GM19043 (cell line): ENCODE data around the gene TBRG1.

Experiments
- ATAC-seq: cut with Tn5 transposase; IDR thresholded peaks from one replicate; pipeline ENCODE4 v1.9.1; 2021; ENCODE audit warnings: low read depth; ENCODE audit not compliant: unreplicated experiment

Gene TBRG1

GRCh38 chr11:124612045-124612444, 10.6 kb upstream of the TBRG1 start:
- ATAC-seq: no peak

GRCh38 chr11:124612567-124613246, 10.0 kb upstream of the TBRG1 start:
- no peak for ATAC-seq

- no peak for ATAC-seq
These were observed 3.8 kb upstream of the TBRG1 start for GRCh38 chr11:124618863-124619262.

GRCh38 chr11:124623861-124624525, 1.3 kb downstream of the TBRG1 start:
- no peak for ATAC-seq

- no peak for ATAC-seq
These were observed 3.0 kb downstream of the TBRG1 start for GRCh38 chr11:124625504-124626168.

- ATAC-seq: no peak
These were observed 4.9 kb downstream of the TBRG1 start for GRCh38 chr11:124627546-124627945.

- ATAC-seq: no peak
These were observed 7.3 kb downstream of the TBRG1 start for GRCh38 chr11:124629961-124630360.

GRCh38 chr11:124633355-124633754, 10.7 kb downstream of the TBRG1 start:
- no peak for ATAC-seq

GRCh38 chr11:124635932-124636331, 13.3 kb downstream of the TBRG1 start:
- no peak for ATAC-seq

- no peak for ATAC-seq
These were observed 15.8 kb downstream of the TBRG1 start for GRCh38 chr11:124638500-124638899.

- ATAC-seq: no peak
These were observed 16.5 kb downstream of the TBRG1 start for GRCh38 chr11:124639186-124639585.

- no peak for ATAC-seq
These were observed 18.0 kb downstream of the TBRG1 start for GRCh38 chr11:124640666-124641065.

GRCh38 chr11:124642628-124643027, 20.0 kb downstream of the TBRG1 start:
- ATAC-seq: no peak

- no peak for ATAC-seq
These were observed 20.5 kb downstream of the TBRG1 start for GRCh38 chr11:124643042-124643604.

- no peak for ATAC-seq
These were observed 21.2 kb downstream of the TBRG1 start for GRCh38 chr11:124643605-124644425.

GRCh38 chr11:124644426-124645280, 22.0 kb downstream of the TBRG1 start:
- peak; percentile 49 for ATAC-seq

GRCh38 chr11:124646148-124646547, 23.5 kb downstream of the TBRG1 start:
- peak; percentile 59 for ATAC-seq

GRCh38 chr11:124648610-124649009, 25.9 kb downstream of the TBRG1 start:
- ATAC-seq: no peak

- no peak for ATAC-seq
These were observed 34.3 kb downstream of the TBRG1 start for GRCh38 chr11:124656774-124657630.
